Measurements from ENCODE around the gene NEK7. TPM values are rescaled to one million over a fixed set of nuclear protein-coding genes. Genes with fewer than 3 reads are reported as not detected.

The NEK7 gene
- total RNA-seq, 2 experiments from 2014 or later: 71.4 to 77.4 TPM

- no peak for DNase-seq
- no peak for ATAC-seq
- CTCF ChIA-PET: interaction anchor here (1.7 kb wide), 1 partner anchor 13 kb away, joined by 4 read pairs; no protein-coding TSS in a partner anchor
- no peaks in the 10 kb centered on the region for H3K27me3 Mint-ChIP-seq
- peaks cover 39% of the 10 kb centered on the region for H3K36me3 Mint-ChIP-seq
- peaks cover 20% of the 10 kb centered on the region for H3K4me1 Mint-ChIP-seq
- H3K4me3 Mint-ChIP-seq: no peak overlapping the region
- no peak overlapping the region for H3K27ac Mint-ChIP-seq
- peaks cover 3% of the 10 kb centered on the region for H3K9me3 Mint-ChIP-seq (ENCODE audit: low read depth)
Observed at GRCh38 chr1:198244772-198245171, 88.0 kb downstream of the NEK7 start.

GRCh38 chr1:198245379-198245778, 88.6 kb downstream of the NEK7 start:
- Mint-ChIP-seq H3K4me1 (peaks cover 18% of the 10 kb centered on the region), H3K9me3 (ENCODE audit: low read depth) (peaks cover 3% of the 10 kb centered on the region), H3K4me3 (no peak overlapping the region), H3K27ac (no peak overlapping the region), H3K36me3 (peaks cover 36% of the 10 kb centered on the region), H3K27me3 (no peaks in the 10 kb centered on the region)
- CTCF ChIA-PET: interaction anchor here (1.7 kb wide), 1 partner anchor 14 kb away, joined by 4 read pairs; no protein-coding TSS in a partner anchor
- no peak for DNase-seq
- ATAC-seq: no peak

DNA sequence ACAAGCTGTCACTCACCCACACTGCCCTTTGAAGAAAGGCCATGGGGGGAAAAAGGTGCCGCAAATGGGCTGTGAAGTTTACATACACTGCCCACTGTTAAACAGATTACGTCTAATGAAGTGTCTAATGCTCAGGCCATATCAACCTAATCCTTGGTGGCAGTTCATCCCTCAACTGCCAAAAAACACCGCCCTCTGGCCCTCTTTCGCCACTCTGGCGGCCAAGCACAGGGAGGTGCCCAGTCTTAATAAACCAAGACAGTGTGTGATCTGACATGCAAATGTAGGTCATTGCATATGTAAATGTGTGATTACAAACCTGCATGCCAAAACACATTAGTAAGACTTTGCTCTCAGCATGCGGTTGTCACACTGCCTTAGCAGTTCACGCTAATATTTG, 89.5 kb downstream of the NEK7 start:
- Mint-ChIP-seq H3K4me3 (no peak overlapping the region), H3K9me3 (ENCODE audit: low read depth) (peaks cover 3% of the 10 kb centered on the region), H3K27me3 (no peaks in the 10 kb centered on the region), H3K36me3 (peaks cover 34% of the 10 kb centered on the region), H3K4me1 (peaks cover 15% of the 10 kb centered on the region), H3K27ac (no peak overlapping the region)
- ATAC-seq (no peak), DNase-seq (no peak)
- CTCF ChIA-PET: no interaction called here

DNA sequence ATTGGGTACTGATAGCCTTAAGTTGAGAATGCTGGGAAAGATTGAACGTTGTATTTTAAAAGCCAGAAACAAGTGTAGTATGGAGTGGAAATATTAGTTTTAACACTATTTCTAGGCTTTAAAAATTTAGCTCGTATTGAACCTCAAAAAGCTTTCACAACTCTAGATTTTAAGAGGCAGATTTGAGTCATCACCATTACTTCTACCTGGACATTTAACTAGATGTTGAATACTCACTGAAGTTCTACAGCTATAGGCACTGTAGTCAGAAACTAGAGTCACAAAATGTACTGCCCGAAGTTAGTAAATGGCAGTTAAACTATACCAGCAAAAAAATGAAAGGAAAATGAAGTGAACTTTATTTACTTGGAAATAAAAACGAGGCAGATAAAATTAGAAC, 96.5 kb downstream of the NEK7 start:
- peak overlapping the region; percentile 73 for H3K27ac Mint-ChIP-seq
- ATAC-seq (peak; percentile 65), DNase-seq (no peak)
- H3K9me3 Mint-ChIP-seq (ENCODE audit: low read depth): peaks cover 3% of the 10 kb centered on the region
- no peaks in the 10 kb centered on the region for H3K27me3 Mint-ChIP-seq
- H3K36me3 Mint-ChIP-seq: peaks cover 40% of the 10 kb centered on the region
- CTCF ChIA-PET: no interaction called here
- peaks cover 46% of the 10 kb centered on the region for H3K4me1 Mint-ChIP-seq
- no peak overlapping the region for H3K4me3 Mint-ChIP-seq

- CTCF ChIA-PET: no interaction called here
- Mint-ChIP-seq H3K4me3 (no peak overlapping the region), H3K9me3 (ENCODE audit: low read depth) (peaks cover 3% of the 10 kb centered on the region), H3K4me1 (peaks cover 49% of the 10 kb centered on the region), H3K36me3 (peaks cover 39% of the 10 kb centered on the region), H3K27ac (peak overlapping the region; percentile 73), H3K27me3 (no peaks in the 10 kb centered on the region)
- DNase-seq (no peak), ATAC-seq (peak; percentile 79)
Observed at GRCh38 chr1:198253668-198254067, 96.9 kb downstream of the NEK7 start.

DNA sequence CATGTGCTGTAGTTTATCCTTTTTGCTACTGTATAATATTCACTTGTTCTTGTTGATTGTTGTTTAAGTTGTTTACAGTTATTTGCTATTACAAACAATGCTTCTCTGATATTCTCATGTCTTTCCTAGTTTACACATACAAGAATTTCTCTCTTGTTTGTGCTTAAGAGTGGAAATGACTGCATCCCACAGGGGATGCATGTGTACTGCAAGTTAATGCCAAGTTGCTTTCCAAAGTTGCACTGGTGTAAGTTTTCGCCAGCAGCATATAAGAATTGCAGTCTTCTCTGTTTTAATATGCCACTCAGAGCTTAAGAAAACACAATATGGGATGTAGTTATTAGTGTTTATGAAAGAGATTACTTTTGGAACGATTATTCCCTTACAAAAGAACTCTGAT, 97.7 kb downstream of the NEK7 start:
- CTCF ChIA-PET: interaction anchor here (1.7 kb wide), 1 partner anchor 427 kb away, joined by 3 read pairs; no protein-coding TSS in a partner anchor
- no peak overlapping the region for H3K4me3 Mint-ChIP-seq
- no peak for DNase-seq
- H3K27me3 Mint-ChIP-seq: no peaks in the 10 kb centered on the region
- peaks cover 54% of the 10 kb centered on the region for H3K4me1 Mint-ChIP-seq
- ATAC-seq: no peak
- H3K9me3 Mint-ChIP-seq (ENCODE audit: low read depth): peaks cover 3% of the 10 kb centered on the region
- H3K27ac Mint-ChIP-seq: no peak overlapping the region
- H3K36me3 Mint-ChIP-seq: peaks cover 42% of the 10 kb centered on the region

- Mint-ChIP-seq H3K4me1 (peaks cover 59% of the 10 kb centered on the region), H3K9me3 (ENCODE audit: low read depth) (peaks cover 3% of the 10 kb centered on the region), H3K27me3 (no peaks in the 10 kb centered on the region), H3K27ac (no peak overlapping the region), H3K4me3 (no peak overlapping the region), H3K36me3 (peaks cover 45% of the 10 kb centered on the region)
- CTCF ChIA-PET: interaction anchor here (1.7 kb wide), 1 partner anchor 427 kb away, joined by 3 read pairs; no protein-coding TSS in a partner anchor
- ATAC-seq: no peak
- DNase-seq: no peak
Observed at GRCh38 chr1:198254948-198255347, 98.2 kb downstream of the NEK7 start.

DNA sequence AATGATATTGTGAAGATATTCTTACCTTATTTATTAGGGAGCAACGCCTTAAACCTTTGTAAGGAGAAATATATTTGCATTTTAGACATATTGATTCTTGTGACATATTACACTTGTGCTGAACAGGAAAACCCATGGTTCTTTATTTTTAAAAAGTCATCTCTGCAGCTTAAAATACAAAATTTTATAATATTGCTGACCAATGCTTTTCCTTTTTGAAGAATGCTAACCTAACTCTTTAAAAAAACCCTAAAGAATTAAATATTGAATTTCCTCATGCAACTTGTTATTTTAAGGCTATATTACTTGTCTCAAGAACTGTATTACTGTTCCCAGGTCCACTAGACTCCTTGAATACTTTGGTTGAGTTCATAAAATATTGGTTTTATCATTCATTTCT, 99.0 kb downstream of the NEK7 start:
- no peak for ATAC-seq
- H3K9me3 Mint-ChIP-seq (ENCODE audit: low read depth): peaks cover 3% of the 10 kb centered on the region
- H3K4me3 Mint-ChIP-seq: no peak overlapping the region
- no peaks in the 10 kb centered on the region for H3K27me3 Mint-ChIP-seq
- H3K4me1 Mint-ChIP-seq: peaks cover 64% of the 10 kb centered on the region
- DNase-seq: no peak
- CTCF ChIA-PET: interaction anchor here (1.7 kb wide), 1 partner anchor 426 kb away, joined by 3 read pairs; no protein-coding TSS in a partner anchor
- H3K27ac Mint-ChIP-seq: no peak overlapping the region
- H3K36me3 Mint-ChIP-seq: peaks cover 49% of the 10 kb centered on the region

GRCh38 chr1:198258491-198258890, 101.7 kb downstream of the NEK7 start:
- H3K27ac Mint-ChIP-seq: peak overlapping the region; percentile 65
- no peaks in the 10 kb centered on the region for H3K27me3 Mint-ChIP-seq
- peaks cover 3% of the 10 kb centered on the region for H3K9me3 Mint-ChIP-seq (ENCODE audit: low read depth)
- ATAC-seq (peak; percentile 80), DNase-seq (no peak)
- H3K4me1 Mint-ChIP-seq: peaks cover 51% of the 10 kb centered on the region
- H3K36me3 Mint-ChIP-seq: peaks cover 51% of the 10 kb centered on the region
- no peak overlapping the region for H3K4me3 Mint-ChIP-seq
- CTCF ChIA-PET: no interaction called here

GRCh38 chr1:198259333-198260074, 102.7 kb downstream of the NEK7 start:
- CTCF ChIA-PET: interaction anchor here (1.7 kb wide), 1 partner anchor 10 kb away, joined by 4 read pairs; no protein-coding TSS in a partner anchor
- Mint-ChIP-seq H3K27ac (peak overlapping the region; percentile 72), H3K4me1 (peaks cover 47% of the 10 kb centered on the region), H3K4me3 (peak overlapping the region; percentile 12), H3K9me3 (ENCODE audit: low read depth) (peaks cover 3% of the 10 kb centered on the region), H3K36me3 (peaks cover 49% of the 10 kb centered on the region), H3K27me3 (no peaks in the 10 kb centered on the region)
- ATAC-seq (no peak), DNase-seq (no peak)

GRCh38 chr1:198261886-198262285, 105.1 kb downstream of the NEK7 start:
- peaks cover 35% of the 10 kb centered on the region for H3K36me3 Mint-ChIP-seq
- no peak overlapping the region for H3K27ac Mint-ChIP-seq
- H3K4me1 Mint-ChIP-seq: peaks cover 35% of the 10 kb centered on the region
- H3K9me3 Mint-ChIP-seq (ENCODE audit: low read depth): no peaks in the 10 kb centered on the region
- H3K4me3 Mint-ChIP-seq: no peak overlapping the region
- CTCF ChIA-PET: no interaction called here
- ATAC-seq (no peak), DNase-seq (no peak)
- no peaks in the 10 kb centered on the region for H3K27me3 Mint-ChIP-seq

DNA sequence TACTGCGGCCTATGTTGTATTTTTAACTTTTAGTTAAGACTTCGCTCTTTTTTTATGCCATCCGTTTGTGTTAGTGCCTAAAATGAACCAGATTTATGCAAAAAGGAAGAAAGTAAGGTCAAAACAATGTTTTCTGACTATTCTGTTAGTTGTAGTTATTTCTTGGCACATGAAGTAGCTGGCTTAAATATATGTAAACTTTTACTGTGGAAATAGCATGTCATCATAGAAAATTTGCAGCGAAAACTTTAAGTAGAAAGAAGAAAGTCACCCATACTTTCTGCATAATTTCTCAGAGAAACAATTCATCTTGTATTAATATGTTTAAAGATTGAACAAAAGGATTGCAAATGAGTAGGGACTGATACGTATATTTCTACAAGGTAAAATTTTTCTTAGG, 106.4 kb downstream of the NEK7 start:
- Mint-ChIP-seq H3K9me3 (ENCODE audit: low read depth) (no peaks in the 10 kb centered on the region), H3K4me3 (no peak overlapping the region), H3K27ac (no peak overlapping the region), H3K27me3 (no peaks in the 10 kb centered on the region), H3K36me3 (peaks cover 30% of the 10 kb centered on the region), H3K4me1 (peaks cover 32% of the 10 kb centered on the region)
- ATAC-seq: no peak
- DNase-seq: no peak
- CTCF ChIA-PET: no interaction called here

DNA sequence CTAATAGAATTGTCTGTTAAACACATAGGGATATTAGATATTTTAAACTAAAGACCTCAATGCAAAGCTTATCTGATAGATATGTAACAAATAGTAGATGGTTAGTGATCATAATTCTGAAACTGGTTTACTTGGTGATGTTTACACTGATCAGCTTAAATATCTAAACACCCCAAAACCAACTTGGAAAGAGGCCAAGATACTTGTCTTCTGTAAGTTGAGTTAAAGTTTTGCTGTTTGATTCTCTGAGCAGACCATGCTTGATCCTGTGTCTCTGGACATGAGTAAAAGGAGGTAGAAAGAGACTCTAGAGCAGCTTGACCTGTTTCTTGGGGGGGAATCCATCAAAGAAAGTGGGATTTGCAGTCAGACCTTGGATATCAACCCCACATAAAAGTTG, 107.5 kb downstream of the NEK7 start:
- Mint-ChIP-seq H3K27ac (no peak overlapping the region), H3K27me3 (no peaks in the 10 kb centered on the region), H3K4me3 (no peak overlapping the region), H3K4me1 (peaks cover 22% of the 10 kb centered on the region), H3K9me3 (ENCODE audit: low read depth) (no peaks in the 10 kb centered on the region), H3K36me3 (peaks cover 28% of the 10 kb centered on the region)
- CTCF ChIA-PET: no interaction called here
- DNase-seq (no peak), ATAC-seq (no peak)

DNA sequence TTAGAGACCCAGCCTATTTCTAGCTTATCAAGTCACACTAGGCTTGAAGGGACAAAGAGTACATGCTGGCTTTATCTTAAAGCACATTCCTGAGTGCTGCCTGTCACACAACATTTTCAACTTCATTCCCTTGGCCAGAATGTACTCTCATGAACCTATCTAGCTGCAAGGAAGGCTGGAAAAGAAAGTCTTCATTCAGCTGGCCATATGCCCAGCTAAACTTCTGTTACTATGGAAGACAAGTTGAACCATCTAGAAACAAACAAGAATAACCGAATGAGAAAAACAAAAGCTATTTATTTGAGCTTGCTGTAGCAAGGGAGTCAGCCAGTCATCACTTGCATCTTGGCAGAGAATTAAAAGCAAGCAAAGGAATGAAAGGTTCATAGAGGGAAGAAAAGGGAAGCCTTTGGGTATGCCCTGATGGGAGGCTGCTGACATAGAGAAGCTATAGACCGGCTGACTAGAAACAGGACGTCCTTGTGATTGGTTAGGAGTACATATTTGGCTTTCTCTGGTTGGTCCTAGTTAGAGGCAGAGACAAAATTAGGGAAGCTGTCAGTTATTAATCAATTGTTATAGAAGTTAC, 108.4 kb downstream of the NEK7 start:
- Mint-ChIP-seq H3K36me3 (peaks cover 22% of the 10 kb centered on the region), H3K27me3 (no peaks in the 10 kb centered on the region), H3K4me1 (peaks cover 14% of the 10 kb centered on the region), H3K4me3 (no peak overlapping the region), H3K9me3 (ENCODE audit: low read depth) (no peaks in the 10 kb centered on the region), H3K27ac (peak overlapping the region; percentile 6)
- ATAC-seq (no peak), DNase-seq (no peak)
- CTCF ChIA-PET: no interaction called here

All from activated CD8-positive, alpha-beta memory T cell treated with anti-CD3 and anti-CD28 coated beads, Interleukin-2, amount 10 ng/mL, durations not matched to agents 7 days and 5 days (primary cell).